Measurements from ENCODE around the gene TMEM168. TPM values are rescaled to one million over a fixed set of nuclear protein-coding genes. Genes with fewer than 3 reads are reported as not detected.
"Not testable (repeated sequence)": the region's sequence is repeated elsewhere in the genome, so short reads cannot be mapped to it uniquely, and the experiment has no call there.

The TMEM168 gene
- polyA plus RNA-seq, 3 donors = 3.1 to 13.6 (median 4.6) TPM

- WGBS, 3 donors = 80 to 94% (median 85%) methylated on average over 3 of the region's 3 CpGs
Observed at GRCh38 chr7:112739436-112740180, 50.6 kb downstream of the TMEM168 start.

GRCh38 chr7:112735261-112735660 is 54.9 kb downstream of the TMEM168 start:
- no peak overlapping the region for H3K27ac ChIP-seq (ENCODE audit: low read depth, low read length)
- WGBS, 3 donors = 91 to 94% (median 92%) methylated on average over 1 of the region's 1 CpG

More at GRCh38 chr7:112739436-112740180, 50.6 kb downstream of the TMEM168 start:
- no peak overlapping the region for H3K27ac ChIP-seq (ENCODE audit: low read depth, low read length)

- WGBS, 3 donors = 90 to 98% (median 95%) methylated on average over 2 of the region's 2 CpGs
- H3K27ac ChIP-seq (ENCODE audit: low read depth, low read length) = not testable (repeated sequence)
Observed at GRCh38 chr7:112731324-112731723, 58.9 kb downstream of the TMEM168 start.

- no peak overlapping the region for H3K27ac ChIP-seq (ENCODE audit: low read depth, low read length)
- 42 to 80% (median 59%) methylated on average over 3 of the region's 3 CpGs for WGBS, 3 donors
Observed at GRCh38 chr7:112726076-112726475, 64.1 kb downstream of the TMEM168 start.

- no peak overlapping the region for H3K27ac ChIP-seq (ENCODE audit: low read depth, low read length)
- WGBS, 3 donors = 55 to 81% (median 74%) methylated on average over 4 of the region's 4 CpGs
Observed at GRCh38 chr7:112723416-112723815, 66.8 kb downstream of the TMEM168 start.

- 50 to 86% (median 61%) methylated on average over 1 of the region's 1 CpG for WGBS, 3 donors
- H3K27ac ChIP-seq (ENCODE audit: low read depth, low read length) = no peak overlapping the region
Observed at GRCh38 chr7:112721366-112721765, 68.8 kb downstream of the TMEM168 start.

GRCh38 chr7:112715525-112715924 is 74.7 kb downstream of the TMEM168 start:
- no peak overlapping the region for H3K27ac ChIP-seq (ENCODE audit: low read depth, low read length)
- WGBS, 3 donors = 44 to 86% (median 81%) methylated on average over 4 of the region's 4 CpGs

- H3K27ac ChIP-seq (ENCODE audit: low read depth, low read length) = no peak overlapping the region
- 88 to 92% (median 88%) methylated on average over 2 of the region's 2 CpGs for WGBS, 3 donors
Observed at GRCh38 chr7:112714917-112715316, 75.3 kb downstream of the TMEM168 start.
